ENCODE data around the gene LARGE1.

GRCh38 chr22:33758961-33759360 is 161.3 kb downstream of the LARGE1 start:
- no peak for TF ChIP-seq CTCF (IDR thresholded peaks at IDR 0.05; ENCODE audit: low read depth, low read length)
- no peak for TF ChIP-seq MAX (IDR thresholded peaks at IDR 0.05; ENCODE audit: low read depth, low read length)
- no peak for TF ChIP-seq POLR2A (IDR thresholded peaks at IDR 0.05; ENCODE audit: extremely low read depth, insufficient read length)

Measured in NB4 (cell line).